ENCODE results near the gene HTRA3. TPM values are rescaled to one million over a fixed set of nuclear protein-coding genes. Genes with fewer than 3 reads are reported as not detected.

HTRA3 gene
- total RNA-seq, 1 experiment from 2014 or later: 3.8 TPM

DNA sequence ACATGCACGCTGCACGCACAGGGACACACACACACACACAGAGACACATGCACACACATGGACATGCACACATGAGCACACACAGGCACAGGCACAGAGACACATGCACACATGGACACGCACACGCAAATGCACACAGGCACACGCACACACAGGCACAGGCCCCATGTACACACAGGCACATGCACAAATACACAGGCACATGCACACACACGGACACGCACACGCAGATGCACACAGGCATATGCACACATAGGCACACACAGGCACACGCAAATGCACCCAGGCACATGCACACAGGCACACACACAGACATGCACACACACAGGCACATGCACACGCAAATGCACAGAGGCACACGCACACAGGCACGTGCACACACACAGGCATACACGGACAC is 30.3 kb upstream of the HTRA3 start:
- Histone ChIP-seq H3K27me3 (ENCODE audit: control insufficient read depth, insufficient read depth, low read length) (no peaks in the 10 kb centered on the region; the same call in 1 of the 2 replicates), H3K4me3 (ENCODE audit: insufficient read depth, low read depth, low read length) (no peak overlapping the region), H3K36me3 (replicated peaks; ENCODE audit: control insufficient read depth, insufficient read depth, low read length) (no peaks in the 10 kb centered on the region)
- DNase-seq: no peak

DNA sequence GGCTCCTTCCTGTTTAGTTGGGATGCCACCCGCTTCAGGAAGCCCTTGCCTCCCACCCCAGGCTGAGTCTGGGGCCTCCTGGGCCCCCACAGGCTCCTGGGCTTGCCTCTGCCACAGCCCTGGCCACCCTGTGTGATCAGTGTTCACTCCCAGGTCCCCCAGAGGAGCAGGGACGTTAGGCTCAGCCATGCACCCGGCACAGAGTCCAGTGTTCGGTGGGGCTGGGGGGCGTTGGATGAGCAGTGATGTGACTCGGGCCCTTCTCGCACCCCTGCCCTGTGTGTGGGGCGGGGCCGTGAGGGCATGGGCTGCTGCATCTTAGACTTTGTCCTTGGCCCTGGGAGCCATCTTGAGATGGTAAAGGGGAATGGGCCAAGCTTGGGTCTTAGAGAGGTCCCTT is 29.9 kb upstream of the HTRA3 start:
- Histone ChIP-seq H3K27me3 (ENCODE audit: control insufficient read depth, insufficient read depth, low read length) (no peaks in the 10 kb centered on the region; the same call in 1 of the 2 replicates), H3K36me3 (replicated peaks; ENCODE audit: control insufficient read depth, insufficient read depth, low read length) (no peaks in the 10 kb centered on the region), H3K4me3 (ENCODE audit: insufficient read depth, low read depth, low read length) (no peak overlapping the region)
- DNase-seq: peak; percentile 52

- no peaks in the 10 kb centered on the region for H3K36me3 ChIP-seq (replicated peaks; ENCODE audit: control insufficient read depth, insufficient read depth, low read length)
- H3K4me3 ChIP-seq (ENCODE audit: insufficient read depth, low read depth, low read length): no peak overlapping the region
- no peaks in the 10 kb centered on the region; the same call in 1 of the 2 replicates for H3K27me3 ChIP-seq (ENCODE audit: control insufficient read depth, insufficient read depth, low read length)
- DNase-seq: peak; percentile 55
Observed at GRCh38 chr4:8240211-8241041, 29.1 kb upstream of the HTRA3 start.

GRCh38 chr4:8241211-8241779 is 28.3 kb upstream of the HTRA3 start:
- Histone ChIP-seq H3K4me3 (ENCODE audit: insufficient read depth, low read depth, low read length) (no peak overlapping the region), H3K36me3 (replicated peaks; ENCODE audit: control insufficient read depth, insufficient read depth, low read length) (no peaks in the 10 kb centered on the region), H3K27me3 (ENCODE audit: control insufficient read depth, insufficient read depth, low read length) (no peaks in the 10 kb centered on the region; the same call in 1 of the 2 replicates)
- peak; percentile 55 for DNase-seq

GRCh38 chr4:8241895-8242696 is 27.5 kb upstream of the HTRA3 start:
- Histone ChIP-seq H3K4me3 (ENCODE audit: insufficient read depth, low read depth, low read length) (no peak overlapping the region), H3K36me3 (replicated peaks; ENCODE audit: control insufficient read depth, insufficient read depth, low read length) (no peaks in the 10 kb centered on the region), H3K27me3 (ENCODE audit: control insufficient read depth, insufficient read depth, low read length) (no peaks in the 10 kb centered on the region; the same call in 1 of the 2 replicates)
- DNase-seq: peak; percentile 99

GRCh38 chr4:8242782-8243560 is 26.6 kb upstream of the HTRA3 start:
- Histone ChIP-seq H3K4me3 (ENCODE audit: insufficient read depth, low read depth, low read length) (no peak overlapping the region), H3K36me3 (replicated peaks; ENCODE audit: control insufficient read depth, insufficient read depth, low read length) (no peaks in the 10 kb centered on the region), H3K27me3 (ENCODE audit: control insufficient read depth, insufficient read depth, low read length) (no peaks in the 10 kb centered on the region; the same call in 1 of the 2 replicates)
- DNase-seq: no peak

GRCh38 chr4:8244001-8244757 is 25.4 kb upstream of the HTRA3 start:
- H3K27me3 ChIP-seq (ENCODE audit: control insufficient read depth, insufficient read depth, low read length): no peaks in the 10 kb centered on the region; the same call in 1 of the 2 replicates
- no peak for DNase-seq

GRCh38 chr4:8244931-8245460 is 24.6 kb upstream of the HTRA3 start:
- DNase-seq: no peak
- H3K27me3 ChIP-seq (ENCODE audit: control insufficient read depth, insufficient read depth, low read length): no peaks in the 10 kb centered on the region; the same call in 1 of the 2 replicates
- H3K36me3 ChIP-seq (replicated peaks; ENCODE audit: control insufficient read depth, insufficient read depth, low read length): no peaks in the 10 kb centered on the region
- no peak overlapping the region for H3K4me3 ChIP-seq (ENCODE audit: insufficient read depth, low read depth, low read length)

More at GRCh38 chr4:8244001-8244757, 25.4 kb upstream of the HTRA3 start:
- no peak overlapping the region for H3K4me3 ChIP-seq (ENCODE audit: insufficient read depth, low read depth, low read length)
- no peaks in the 10 kb centered on the region for H3K36me3 ChIP-seq (replicated peaks; ENCODE audit: control insufficient read depth, insufficient read depth, low read length)

DNA sequence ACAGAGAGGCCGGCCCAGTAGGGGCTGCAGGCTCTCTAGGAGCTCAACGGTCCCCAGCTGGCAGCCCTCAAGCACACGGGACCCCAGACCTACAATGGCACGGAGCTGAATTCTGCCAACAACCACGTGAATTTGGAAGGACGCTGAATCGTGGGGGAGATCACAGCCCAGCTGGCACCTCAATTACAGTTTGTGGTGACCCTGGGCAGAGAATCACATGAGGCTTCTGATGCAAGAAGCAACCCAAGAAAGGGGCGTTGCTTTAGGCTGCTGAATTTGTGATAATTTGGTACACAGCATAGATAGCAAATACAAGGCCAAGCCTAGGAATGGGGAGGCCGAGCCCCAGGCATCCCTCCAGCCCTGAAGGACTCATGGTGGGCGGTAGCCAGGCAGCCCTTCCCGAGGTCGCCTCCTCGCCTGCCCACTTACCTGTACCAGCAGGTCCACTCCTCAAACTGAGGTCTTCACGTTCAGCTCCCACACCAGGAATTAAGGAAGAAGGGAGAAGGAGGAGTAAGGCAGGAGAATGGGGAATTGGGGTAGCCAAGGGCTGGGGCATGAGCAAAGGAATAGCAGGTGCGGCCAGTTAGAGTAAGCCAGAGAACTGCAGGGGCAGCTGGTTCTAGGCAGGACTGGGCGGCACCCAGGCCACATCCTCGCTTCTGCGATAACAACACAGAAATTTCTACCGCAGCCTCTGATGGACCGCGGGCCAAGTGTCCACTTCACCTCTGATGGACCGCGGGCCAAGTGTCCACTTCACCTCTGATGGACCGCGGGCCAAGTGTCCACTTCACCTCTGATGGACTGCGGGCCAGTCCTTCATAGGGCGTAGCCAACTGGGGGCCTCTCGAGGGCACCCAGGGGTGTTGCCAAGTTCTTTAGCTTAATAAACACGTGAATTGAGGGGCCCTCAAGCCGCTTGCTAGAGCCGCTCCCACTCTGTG is 23.4 kb upstream of the HTRA3 start:
- peak; percentile 41 for DNase-seq
- Histone ChIP-seq H3K27me3 (ENCODE audit: control insufficient read depth, insufficient read depth, low read length) (no peaks in the 10 kb centered on the region; the same call in 1 of the 2 replicates), H3K36me3 (replicated peaks; ENCODE audit: control insufficient read depth, insufficient read depth, low read length) (no peaks in the 10 kb centered on the region), H3K4me3 (ENCODE audit: insufficient read depth, low read depth, low read length) (no peak overlapping the region)

DNA sequence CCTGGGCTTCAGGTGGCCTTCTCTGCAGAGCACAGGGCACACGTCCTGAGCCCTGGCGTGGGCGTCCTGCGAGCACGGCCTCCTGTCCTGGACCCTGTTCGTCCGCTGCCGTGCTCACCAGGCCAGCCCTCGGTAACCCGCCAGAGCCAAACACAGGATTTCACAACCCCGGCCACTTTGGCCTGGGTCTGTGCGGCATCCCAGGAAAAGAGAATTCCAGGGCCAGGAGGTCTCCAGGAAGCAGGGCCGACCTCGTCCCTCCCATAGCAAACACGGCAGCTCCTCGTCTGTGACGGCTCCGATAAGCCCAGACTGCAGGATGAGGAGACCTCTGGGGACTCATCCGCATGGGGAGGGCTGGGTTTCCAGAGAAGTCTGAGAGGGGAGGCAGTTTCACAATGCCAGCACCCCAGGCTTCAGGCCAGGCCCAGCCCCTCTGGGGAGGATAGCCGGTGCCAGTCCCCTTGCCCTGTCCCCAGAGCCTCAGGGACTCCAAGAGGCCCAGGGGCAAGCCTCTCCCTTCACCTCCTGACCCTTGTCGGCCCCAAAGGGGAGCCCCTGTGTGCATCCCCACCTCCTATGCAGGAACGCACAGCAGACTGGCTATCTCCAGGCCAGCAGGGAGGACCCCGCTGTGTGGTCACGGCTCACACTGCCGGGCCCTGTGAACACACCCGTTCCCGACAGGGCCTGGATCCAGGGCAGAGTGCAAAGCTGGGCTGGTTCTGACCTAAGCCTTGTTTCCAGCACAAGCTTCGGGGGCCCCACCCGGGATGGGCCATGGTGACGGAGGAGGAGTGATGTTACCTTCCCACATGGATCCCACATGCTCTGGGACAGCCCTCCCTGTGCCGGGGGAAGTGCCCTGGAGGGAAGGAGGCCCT is 22.3 kb upstream of the HTRA3 start:
- no peak for DNase-seq
- H3K27me3 ChIP-seq (ENCODE audit: control insufficient read depth, insufficient read depth, low read length): no peaks in the 10 kb centered on the region; the same call in 1 of the 2 replicates
- no peaks in the 10 kb centered on the region for H3K36me3 ChIP-seq (replicated peaks; ENCODE audit: control insufficient read depth, insufficient read depth, low read length)
- H3K4me3 ChIP-seq (ENCODE audit: insufficient read depth, low read depth, low read length): no peak overlapping the region

DNA sequence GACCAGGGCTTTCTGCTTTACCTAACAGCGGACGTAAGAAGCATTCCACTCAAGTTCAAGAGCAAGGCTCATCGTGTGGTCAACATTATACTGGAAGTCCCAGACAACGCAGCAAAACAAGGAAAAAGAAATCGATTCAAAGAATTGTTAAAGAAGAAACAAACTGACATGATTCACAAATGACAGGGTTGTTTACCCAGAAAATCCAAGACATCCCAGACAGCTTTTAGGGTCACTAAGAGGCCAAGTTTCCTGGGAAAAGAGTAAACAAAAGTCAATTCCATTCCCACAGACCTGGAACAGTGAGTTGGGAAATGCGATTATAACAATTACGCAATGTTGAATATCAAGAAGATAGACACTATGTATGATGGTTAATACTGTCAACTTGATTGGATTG is 21.5 kb upstream of the HTRA3 start:
- Histone ChIP-seq H3K4me3 (ENCODE audit: insufficient read depth, low read depth, low read length) (no peak overlapping the region), H3K27me3 (ENCODE audit: control insufficient read depth, insufficient read depth, low read length) (no peaks in the 10 kb centered on the region), H3K36me3 (replicated peaks; ENCODE audit: control insufficient read depth, insufficient read depth, low read length) (no peaks in the 10 kb centered on the region)
- DNase-seq: no peak

- no peak overlapping the region for H3K4me3 ChIP-seq (ENCODE audit: insufficient read depth, low read depth, low read length)
- H3K27me3 ChIP-seq (ENCODE audit: control insufficient read depth, insufficient read depth, low read length): no peaks in the 10 kb centered on the region
- DNase-seq: no peak
- H3K36me3 ChIP-seq (replicated peaks; ENCODE audit: control insufficient read depth, insufficient read depth, low read length): no peaks in the 10 kb centered on the region
Observed at GRCh38 chr4:8250227-8250626, 19.3 kb upstream of the HTRA3 start.

Data from H7 (cell line).